Liver (tissue), 9 donors: Measurements from ENCODE around the gene GDF10. TPM values are rescaled to one million over a fixed set of nuclear protein-coding genes. Genes with fewer than 3 reads are reported as not detected.

Experiments
- DNase-seq: peaks from one replicate; pipeline ENCODE4 v3.0.0-alpha.2; 2017; ENCODE audit warnings: low spot score
- H3K27ac ChIP-seq, 2 donors: one replicate each; pipeline ENCODE4 v1.7.0; 2013; ENCODE audit warnings: inconsistent platforms in 2 of 2, low read length in 2 of 2, control low read depth in 1 of 2, low read depth in 1 of 2, mild to moderate bottlenecking in 1 of 2
- H3K27me3 ChIP-seq, 4 donors: one replicate each; pipeline versions ENCODE4 v1.6.1 to v1.7.0; 2013; ENCODE audit warnings: low read length in 3 of 4, inconsistent platforms in 1 of 4, mild to moderate bottlenecking in 1 of 4, moderate library complexity in 1 of 4; ENCODE audit not compliant: control insufficient read depth in 4 of 4, insufficient read depth in 4 of 4
- H3K36me3 ChIP-seq, 4 donors: one replicate each; pipeline versions ENCODE4 v1.6.1 to v1.7.0; 2013; ENCODE audit warnings: low read length in 3 of 4, mild to moderate bottlenecking in 3 of 4, low read depth in 1 of 4, moderate library complexity in 1 of 4; ENCODE audit not compliant: control insufficient read depth in 4 of 4, insufficient read depth in 3 of 4
- H3K4me1 ChIP-seq, 4 donors: one replicate each; pipeline versions ENCODE4 v1.6.1 to v1.7.0; 2013; ENCODE audit warnings: low read length in 3 of 4, mild to moderate bottlenecking in 3 of 4, moderate library complexity in 1 of 4; ENCODE audit not compliant: control insufficient read depth in 4 of 4, insufficient read depth in 4 of 4
- H3K4me3 ChIP-seq, 3 donors: one replicate each; pipeline versions ENCODE4 v1.6.1 to v1.7.0; 2013; ENCODE audit warnings: low read length in 3 of 3, control low read depth in 1 of 3, low read depth in 1 of 3, mild to moderate bottlenecking in 1 of 3
- H3K9ac ChIP-seq, 2 donors: one replicate each; pipeline ENCODE4 v1.7.0; 2013; ENCODE audit warnings: low read length in 2 of 2, mild to moderate bottlenecking in 2 of 2, moderate library complexity in 2 of 2, control low read depth in 1 of 2, low read depth in 1 of 2
- H3K9me3 ChIP-seq, 4 donors: one replicate each; pipeline versions ENCODE4 v1.6.1 to v1.7.0; 2013; ENCODE audit warnings: low read length in 3 of 4; ENCODE audit not compliant: control insufficient read depth in 4 of 4
- EGR1 ChIP-seq, 2 donors: IDR thresholded peaks; 2 replicates each; pipeline ENCODE4 v1.6.1; 2016 to 2018; ENCODE audit warnings: antibody characterized with exemption in 2 of 2, low read depth in 2 of 2
- FOXA1 ChIP-seq: IDR thresholded peaks from 2 replicates; pipeline ENCODE4 v1.6.1; 2016; ENCODE audit warnings: antibody characterized with exemption
- FOXA2 ChIP-seq: IDR thresholded peaks from 2 replicates; pipeline ENCODE4 v1.6.1; 2016; ENCODE audit warnings: antibody characterized with exemption
- GABPA ChIP-seq, 2 donors: IDR thresholded peaks in 1 of 2; conservative IDR thresholded peaks in 1 of 2; 2 replicates each; pipeline ENCODE4 v1.6.1; 2016; ENCODE audit warnings: antibody characterized with exemption in 2 of 2, mild to moderate bottlenecking in 1 of 2, moderate library complexity in 1 of 2
- HNF4A ChIP-seq, 2 donors: conservative IDR thresholded peaks; 2 replicates each; pipeline ENCODE4 v1.6.1; 2016; ENCODE audit warnings: antibody characterized with exemption in 2 of 2, mild to moderate bottlenecking in 2 of 2
- HNF4G ChIP-seq: IDR thresholded peaks from 2 replicates; pipeline ENCODE4 v1.6.1; 2016; ENCODE audit warnings: antibody characterized with exemption
- JUND ChIP-seq, 2 donors: IDR thresholded peaks; 2 replicates each; pipeline ENCODE4 v1.6.1; 2016; ENCODE audit warnings: antibody characterized with exemption in 2 of 2
- NR2F2 ChIP-seq: IDR thresholded peaks from 2 replicates; pipeline ENCODE4 v1.6.1; 2016; ENCODE audit warnings: antibody characterized with exemption
- RAD21 ChIP-seq, 2 donors: IDR thresholded peaks; 2 replicates each; pipeline ENCODE4 v1.6.1; 2016; ENCODE audit warnings: antibody characterized with exemption in 2 of 2, mild to moderate bottlenecking in 2 of 2
- RXRA ChIP-seq, 2 donors: IDR thresholded peaks; 2 replicates each; pipeline ENCODE4 v1.6.1; 2017 to 2018; ENCODE audit warnings: antibody characterized with exemption in 2 of 2, mild to moderate bottlenecking in 1 of 2
- SP1 ChIP-seq: IDR thresholded peaks from 2 replicates; pipeline ENCODE4 v1.6.1; 2018; ENCODE audit warnings: antibody characterized with exemption, mild to moderate bottlenecking
- TAF1 ChIP-seq: conservative IDR thresholded peaks from 2 replicates; pipeline ENCODE4 v1.6.1; 2016; ENCODE audit warnings: antibody characterized with exemption, mild to moderate bottlenecking
- YY1 ChIP-seq: IDR thresholded peaks from 2 replicates; pipeline ENCODE4 v1.6.1; 2016; ENCODE audit warnings: antibody characterized with exemption, mild to moderate bottlenecking
- WGBS: extraction: QIAGEN DNeasy Blood & Tissue Kit; methylation state at CpG from one replicate; pipeline ENCODE4 v1.1.7; 2013; 5-methylcytosine and 5-hydroxymethylcytosine counted together
- polyA plus RNA-seq, 2 donors: library from polyadenylated mRNA; stranded (reverse) in 1 of 2; unstranded in 1 of 2; fragments of 200-250 nt in 1 of 2; fragments of >200 nt in 1 of 2; fragmentation: Nextera tagmentation in 1 of 2; extraction: Ambion mirVana in 1 of 2; gene quantifications; one replicate each; pipeline versions ENCODE4 v1.2.1 to v1.2.3, GENCODE V29; 2013 to 2015
- total RNA-seq, 2 donors: library from RNA; depleted of rRNA; stranded (reverse); fragments of >200 nt; gene quantifications; one replicate each; pipeline ENCODE4 v1.2.3, GENCODE V29; 2014
- TF ChIP-seq, protein P1 (sequence below): IDR thresholded peaks from 2 replicates; pipeline ENCODE4 v1.6.1; 2016; ENCODE audit warnings: antibody characterized with exemption
- TF ChIP-seq, protein P2 (sequence below): fragments of 150-350 bp; IDR thresholded peaks from 2 replicates; pipeline ENCODE4 v1.5.1; 2017; ENCODE audit warnings: improper control_type of control experiment, low read depth, low read length; ENCODE audit not compliant: missing input control
- TF ChIP-seq, protein P3 (sequence below): IDR thresholded peaks from 2 replicates; pipeline ENCODE4 v1.6.1; 2016; ENCODE audit warnings: antibody characterized with exemption, mild to moderate bottlenecking
- TF ChIP-seq, protein P4 (sequence below): IDR thresholded peaks from 2 replicates; pipeline ENCODE4 v1.6.1; 2016; ENCODE audit warnings: antibody characterized with exemption
- TF ChIP-seq, protein P5 (sequence below): IDR thresholded peaks from 2 replicates; pipeline ENCODE4 v1.6.1; 2016; ENCODE audit warnings: antibody characterized with exemption
- donor health status: healthy.
- donor health status: healthy.
- donor health status: healthy.
- donor health status: healthy.
- donor health status: healthy.

Gene GDF10
- total and polyA plus RNA-seq, 4 donors: under 0.01 to 0.28 (median 0.11) TPM

DNA sequence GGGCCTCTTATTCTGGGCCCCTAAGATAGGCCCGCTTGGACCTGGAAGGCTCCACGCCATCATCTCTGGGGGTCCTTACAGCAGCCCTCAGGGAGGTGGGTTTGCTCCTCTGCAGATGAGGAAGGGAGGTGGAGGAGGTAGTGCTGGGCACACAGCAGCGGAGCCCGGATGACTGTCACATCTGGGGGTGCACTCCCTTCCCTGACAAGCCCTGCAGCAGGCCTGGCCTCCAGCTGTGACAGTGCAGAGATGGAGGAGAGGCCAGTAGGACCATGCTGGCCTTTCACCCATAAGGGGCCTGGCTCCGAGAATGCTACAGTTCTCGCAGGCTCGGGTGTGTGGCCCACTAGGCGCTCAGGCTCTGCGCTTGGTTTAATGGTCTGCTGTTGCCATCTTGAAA, 31.5 kb downstream of the GDF10 start:
- no peak for DNase-seq
- Histone ChIP-seq H3K9ac (no peak overlapping the region), H3K27me3 (no peaks in the 10 kb centered on the region), H3K36me3 (no peaks in the 10 kb centered on the region), H3K9me3 (no peaks in the 10 kb centered on the region), H3K27ac (no peak overlapping the region), H3K4me3 (no peak overlapping the region), H3K4me1 (peaks cover 0 to 12% (median 4%) of the 10 kb centered on the region in 4 donors)
- WGBS: 96% methylated on average over 9 of the region's 9 CpGs
- TF ChIP-seq NR2F2 (no peak), JUND (IDR thresholded peaks at IDR 0.05) (no peak), RXRA (IDR thresholded peaks at IDR 0.05) (no peak), HNF4A (conservative IDR thresholded peaks at IDR 0.05) (no peak), TAF1 (no peak), HNF4G (no peak), GABPA (IDR thresholded peaks at IDR 0.05 in 1 of 2, conservative IDR thresholded peaks at IDR 0.05 in 1 of 2) (no peak), YY1 (no peak), FOXA2 (no peak), FOXA1 (no peak), RAD21 (IDR thresholded peaks at IDR 0.05) (no peak)
- TF ChIP-seq, protein P1, sequence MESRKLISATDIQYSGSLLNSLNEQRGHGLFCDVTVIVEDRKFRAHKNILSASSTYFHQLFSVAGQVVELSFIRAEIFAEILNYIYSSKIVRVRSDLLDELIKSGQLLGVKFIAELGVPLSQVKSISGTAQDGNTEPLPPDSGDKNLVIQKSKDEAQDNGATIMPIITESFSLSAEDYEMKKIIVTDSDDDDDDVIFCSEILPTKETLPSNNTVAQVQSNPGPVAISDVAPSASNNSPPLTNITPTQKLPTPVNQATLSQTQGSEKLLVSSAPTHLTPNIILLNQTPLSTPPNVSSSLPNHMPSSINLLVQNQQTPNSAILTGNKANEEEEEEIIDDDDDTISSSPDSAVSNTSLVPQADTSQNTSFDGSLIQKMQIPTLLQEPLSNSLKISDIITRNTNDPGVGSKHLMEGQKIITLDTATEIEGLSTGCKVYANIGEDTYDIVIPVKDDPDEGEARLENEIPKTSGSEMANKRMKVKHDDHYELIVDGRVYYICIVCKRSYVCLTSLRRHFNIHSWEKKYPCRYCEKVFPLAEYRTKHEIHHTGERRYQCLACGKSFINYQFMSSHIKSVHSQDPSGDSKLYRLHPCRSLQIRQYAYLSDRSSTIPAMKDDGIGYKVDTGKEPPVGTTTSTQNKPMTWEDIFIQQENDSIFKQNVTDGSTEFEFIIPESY: no peak
- TF ChIP-seq, protein P2, sequence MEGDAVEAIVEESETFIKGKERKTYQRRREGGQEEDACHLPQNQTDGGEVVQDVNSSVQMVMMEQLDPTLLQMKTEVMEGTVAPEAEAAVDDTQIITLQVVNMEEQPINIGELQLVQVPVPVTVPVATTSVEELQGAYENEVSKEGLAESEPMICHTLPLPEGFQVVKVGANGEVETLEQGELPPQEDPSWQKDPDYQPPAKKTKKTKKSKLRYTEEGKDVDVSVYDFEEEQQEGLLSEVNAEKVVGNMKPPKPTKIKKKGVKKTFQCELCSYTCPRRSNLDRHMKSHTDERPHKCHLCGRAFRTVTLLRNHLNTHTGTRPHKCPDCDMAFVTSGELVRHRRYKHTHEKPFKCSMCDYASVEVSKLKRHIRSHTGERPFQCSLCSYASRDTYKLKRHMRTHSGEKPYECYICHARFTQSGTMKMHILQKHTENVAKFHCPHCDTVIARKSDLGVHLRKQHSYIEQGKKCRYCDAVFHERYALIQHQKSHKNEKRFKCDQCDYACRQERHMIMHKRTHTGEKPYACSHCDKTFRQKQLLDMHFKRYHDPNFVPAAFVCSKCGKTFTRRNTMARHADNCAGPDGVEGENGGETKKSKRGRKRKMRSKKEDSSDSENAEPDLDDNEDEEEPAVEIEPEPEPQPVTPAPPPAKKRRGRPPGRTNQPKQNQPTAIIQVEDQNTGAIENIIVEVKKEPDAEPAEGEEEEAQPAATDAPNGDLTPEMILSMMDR: no peak
- TF ChIP-seq, protein P3, sequence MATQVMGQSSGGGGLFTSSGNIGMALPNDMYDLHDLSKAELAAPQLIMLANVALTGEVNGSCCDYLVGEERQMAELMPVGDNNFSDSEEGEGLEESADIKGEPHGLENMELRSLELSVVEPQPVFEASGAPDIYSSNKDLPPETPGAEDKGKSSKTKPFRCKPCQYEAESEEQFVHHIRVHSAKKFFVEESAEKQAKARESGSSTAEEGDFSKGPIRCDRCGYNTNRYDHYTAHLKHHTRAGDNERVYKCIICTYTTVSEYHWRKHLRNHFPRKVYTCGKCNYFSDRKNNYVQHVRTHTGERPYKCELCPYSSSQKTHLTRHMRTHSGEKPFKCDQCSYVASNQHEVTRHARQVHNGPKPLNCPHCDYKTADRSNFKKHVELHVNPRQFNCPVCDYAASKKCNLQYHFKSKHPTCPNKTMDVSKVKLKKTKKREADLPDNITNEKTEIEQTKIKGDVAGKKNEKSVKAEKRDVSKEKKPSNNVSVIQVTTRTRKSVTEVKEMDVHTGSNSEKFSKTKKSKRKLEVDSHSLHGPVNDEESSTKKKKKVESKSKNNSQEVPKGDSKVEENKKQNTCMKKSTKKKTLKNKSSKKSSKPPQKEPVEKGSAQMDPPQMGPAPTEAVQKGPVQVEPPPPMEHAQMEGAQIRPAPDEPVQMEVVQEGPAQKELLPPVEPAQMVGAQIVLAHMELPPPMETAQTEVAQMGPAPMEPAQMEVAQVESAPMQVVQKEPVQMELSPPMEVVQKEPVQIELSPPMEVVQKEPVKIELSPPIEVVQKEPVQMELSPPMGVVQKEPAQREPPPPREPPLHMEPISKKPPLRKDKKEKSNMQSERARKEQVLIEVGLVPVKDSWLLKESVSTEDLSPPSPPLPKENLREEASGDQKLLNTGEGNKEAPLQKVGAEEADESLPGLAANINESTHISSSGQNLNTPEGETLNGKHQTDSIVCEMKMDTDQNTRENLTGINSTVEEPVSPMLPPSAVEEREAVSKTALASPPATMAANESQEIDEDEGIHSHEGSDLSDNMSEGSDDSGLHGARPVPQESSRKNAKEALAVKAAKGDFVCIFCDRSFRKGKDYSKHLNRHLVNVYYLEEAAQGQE: no peak

DNA sequence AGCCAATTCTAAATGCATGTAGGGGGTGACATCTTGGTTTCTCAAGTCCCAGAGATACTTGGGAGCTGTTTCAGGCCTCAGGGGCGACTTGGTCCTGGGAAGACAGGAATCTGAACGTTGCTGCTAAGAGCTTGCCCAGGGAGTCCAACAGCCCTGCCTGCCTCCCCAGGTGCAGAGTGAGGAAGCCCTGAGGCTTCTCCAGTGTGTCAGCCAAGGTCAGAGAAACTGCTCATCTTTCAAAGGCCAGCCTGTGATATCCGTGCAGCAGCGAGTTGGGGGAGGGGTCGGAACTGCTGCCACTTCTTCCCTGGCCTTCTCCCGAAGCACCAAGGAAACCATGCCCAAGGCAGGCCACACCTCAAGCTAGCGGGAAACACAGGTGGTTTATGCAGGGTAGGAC, 32.0 kb downstream of the GDF10 start:
- DNase-seq: no peak
- Histone ChIP-seq H3K27me3 (no peaks in the 10 kb centered on the region), H3K27ac (no peak overlapping the region), H3K36me3 (no peaks in the 10 kb centered on the region), H3K9me3 (no peaks in the 10 kb centered on the region), H3K4me3 (no peak overlapping the region), H3K9ac (no peak overlapping the region), H3K4me1 (peaks cover 0 to 12% (median 4%) of the 10 kb centered on the region in 4 donors)
- 89% methylated on average over 7 of the region's 7 CpGs for WGBS
- TF ChIP-seq, protein P4, sequence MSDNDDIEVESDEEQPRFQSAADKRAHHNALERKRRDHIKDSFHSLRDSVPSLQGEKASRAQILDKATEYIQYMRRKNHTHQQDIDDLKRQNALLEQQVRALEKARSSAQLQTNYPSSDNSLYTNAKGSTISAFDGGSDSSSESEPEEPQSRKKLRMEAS: no peak
- TF ChIP-seq RAD21 (IDR thresholded peaks at IDR 0.05) (no peak), GABPA (IDR thresholded peaks at IDR 0.05 in 1 of 2, conservative IDR thresholded peaks at IDR 0.05 in 1 of 2) (no peak), JUND (IDR thresholded peaks at IDR 0.05) (no peak), EGR1 (IDR thresholded peaks at IDR 0.05; ENCODE audit: low read depth in 2 of 2) (no peak), RXRA (IDR thresholded peaks at IDR 0.05) (no peak), SP1 (no peak), FOXA1 (no peak), HNF4G (no peak), HNF4A (conservative IDR thresholded peaks at IDR 0.05) (no peak)
- TF ChIP-seq, protein P3: no peak
- TF ChIP-seq, protein P5, sequence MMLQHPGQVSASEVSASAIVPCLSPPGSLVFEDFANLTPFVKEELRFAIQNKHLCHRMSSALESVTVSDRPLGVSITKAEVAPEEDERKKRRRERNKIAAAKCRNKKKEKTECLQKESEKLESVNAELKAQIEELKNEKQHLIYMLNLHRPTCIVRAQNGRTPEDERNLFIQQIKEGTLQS: no peak
